Stomach (tissue), 9 donors: ENCODE results near the gene DLEC1. TPM values are rescaled to one million over a fixed set of nuclear protein-coding genes. Genes with fewer than 3 reads are reported as not detected.

Experiments
- DNase-seq, 2 donors: peaks; one replicate each; pipeline versions ENCODE4 v3.0.0 to v3.0.0-alpha.2; 2013 to 2019
- H3K27ac ChIP-seq, 5 donors: fragments of 200-600 bp in 4 of 5; sonication (generic) in 4 of 5; one replicate each; pipeline ENCODE4 v1.5.1; 2013 to 2019; ENCODE audit warnings: mild to moderate bottlenecking in 1 of 5, moderate library complexity in 1 of 5
- H3K27me3 ChIP-seq, 3 donors: fragments of 200-600 bp; sonication (generic); one replicate each; pipeline ENCODE4 v1.5.1; 2017 to 2019; ENCODE audit warnings: mixed run types in 1 of 3
- H3K36me3 ChIP-seq, 4 donors: fragments of 200-600 bp; sonication (generic); 1 replicate in 3 of 4; 2 replicates in 1 of 4; pipeline ENCODE4 v1.5.1; 2016 to 2019
- H3K4me1 ChIP-seq, 4 donors: fragments of 200-600 bp; sonication (generic); one replicate each; pipeline ENCODE4 v1.5.1; 2016 to 2019
- H3K4me3 ChIP-seq, 4 donors: fragments of 200-600 bp; sonication (generic) in 3 of 4; one replicate each; pipeline ENCODE4 v1.5.1; 2016 to 2019; ENCODE audit warnings: mild to moderate bottlenecking in 1 of 4
- H3K9me3 ChIP-seq, 4 donors: fragments of 200-600 bp; sonication (generic); one replicate each; pipeline ENCODE4 v1.5.1; 2016 to 2019
- CTCF ChIP-seq, 7 experiments: fragments of 450-650 bp in 4 of 7; fragments of 200-600 bp in 3 of 7; sonication (generic) in 3 of 7; IDR thresholded peaks; one replicate each; pipeline ENCODE4 v1.5.1; 2016 to 2019; ENCODE audit warnings: antibody characterized with exemption in 7 of 7, control low read depth in 2 of 7, mild to moderate bottlenecking in 1 of 7
- EP300 ChIP-seq: sonication (generic); formaldehyde crosslinking; IDR thresholded peaks from one replicate; pipeline ENCODE4 v1.6.1; 2017; ENCODE audit warnings: antibody characterized with exemption
- POLR2A ChIP-seq, 4 donors: fragments of 450-650 bp; IDR thresholded peaks; one replicate each; pipeline ENCODE4 v1.6.1; 2016; ENCODE audit warnings: antibody characterized with exemption in 4 of 4, control low read depth in 2 of 4, mild to moderate bottlenecking in 1 of 4, moderate library complexity in 1 of 4
- POLR2AphosphoS5 ChIP-seq, 3 donors: sonication (generic); formaldehyde crosslinking; IDR thresholded peaks; one replicate each; pipeline ENCODE4 v1.6.1; 2016; ENCODE audit warnings: antibody characterized with exemption in 3 of 3
- WGBS, 5 donors: extraction: QIAGEN DNeasy Blood & Tissue Kit in 3 of 5; methylation state at CpG; one replicate each; pipeline versions ENCODE4 v1.1.5 to v1.1.7; 2013 to 2018; 5-methylcytosine and 5-hydroxymethylcytosine counted together
- intact Hi-C: fragments of 100-400 bp; cut with DNase I; formaldehyde crosslinking; loops from one replicate; pipeline ENCODE4 v1.15.1; 2023; ENCODE audit warnings: low total_unique reads
- polyA plus RNA-seq, 3 donors: library from polyadenylated mRNA; stranded (reverse); fragments of 200-250 nt; gene quantifications; one replicate each; pipeline ENCODE4 v1.2.3, GENCODE V29; 2013
- total RNA-seq, 5 donors: library from RNA; depleted of rRNA; stranded (reverse); fragments of >200 nt; gene quantifications; one replicate each; pipeline versions ENCODE4 v1.1.0 to v1.2.3, GENCODE V29; 2014 to 2016
- donor health status: healthy with polysubstance abuse.
- donor health status: Bipolar disorder and iron deficiency.
- donor health status: healthy.

The DLEC1 gene
- total and polyA plus RNA-seq, 8 donors, result 0.12 to 1.5 (median 0.31) TPM; not detected in 3

- TF ChIP-seq EP300 (no peak), CTCF (IDR thresholded peaks at IDR 0.05) (no peak), POLR2A (IDR thresholded peaks at IDR 0.05) (no peak), POLR2AphosphoS5 (IDR thresholded peaks at IDR 0.05) (no peak)
- 91 to 96% (median 92%) methylated on average over 9 to 11 of the region's 11 CpGs for WGBS, 5 donors
- no peaks in the 10 kb centered on the region for H3K27me3 ChIP-seq
- peak in 1 of 2 donors; percentile 18 for DNase-seq
- intact Hi-C loops, result loop anchor here (10.0 kb wide), 1 partner anchor 349 kb away; no protein-coding TSS in a partner anchor
- no peak overlapping the region for H3K4me3 ChIP-seq
- peaks cover 96 to 100% (median 100%) of the 10 kb centered on the region in 4 donors for H3K36me3 ChIP-seq
- H3K9me3 ChIP-seq, result no peaks in the 10 kb centered on the region
- no peak overlapping the region for H3K27ac ChIP-seq
- peaks cover 0 to 24% (median 6%) of the 10 kb centered on the region in 4 donors for H3K4me1 ChIP-seq
Observed at GRCh38 chr3:38125305-38126120, 86.5 kb downstream of the DLEC1 start.

GRCh38 chr3:38126121-38126892 is 87.3 kb downstream of the DLEC1 start:
- TF ChIP-seq EP300, result no peak
- no peak for TF ChIP-seq CTCF (IDR thresholded peaks at IDR 0.05)
- TF ChIP-seq POLR2AphosphoS5 (IDR thresholded peaks at IDR 0.05), result no peak
- no peak for TF ChIP-seq POLR2A (IDR thresholded peaks at IDR 0.05)
- Histone ChIP-seq H3K4me1 (peaks cover 0 to 31% (median 6%) of the 10 kb centered on the region in 4 donors), H3K27ac (no peak overlapping the region), H3K9me3 (no peaks in the 10 kb centered on the region), H3K27me3 (no peaks in the 10 kb centered on the region), H3K36me3 (peaks cover 96 to 100% (median 100%) of the 10 kb centered on the region in 4 donors), H3K4me3 (no peak overlapping the region)
- 91 to 100% (median 93%) methylated on average over 4 to 6 of the region's 6 CpGs for WGBS, 5 donors
- DNase-seq, result peak in 1 of 2 donors; percentile 15
- intact Hi-C loops, result loop anchor here (10.0 kb wide), 1 partner anchor 348 kb away; no protein-coding TSS in a partner anchor

GRCh38 chr3:38127611-38128302 is 88.7 kb downstream of the DLEC1 start:
- no peak overlapping the region for H3K27ac ChIP-seq
- peaks cover 5 to 45% (median 18%) of the 10 kb centered on the region in 4 donors for H3K4me1 ChIP-seq
- intact Hi-C loops, result loop anchor here (10.0 kb wide), 1 partner anchor 347 kb away; no protein-coding TSS in a partner anchor
- no peak overlapping the region for H3K4me3 ChIP-seq
- H3K36me3 ChIP-seq, result peaks cover 88 to 100% (median 100%) of the 10 kb centered on the region in 4 donors
- peak in 1 of 2 donors; percentile 15 for DNase-seq
- H3K9me3 ChIP-seq, result no peaks in the 10 kb centered on the region
- no peaks in the 10 kb centered on the region for H3K27me3 ChIP-seq
- WGBS, 5 donors, result 77 to 94% (median 85%) methylated on average over 4 of the region's 4 CpGs
- TF ChIP-seq POLR2AphosphoS5 (IDR thresholded peaks at IDR 0.05), result no peak
- no peak for TF ChIP-seq EP300
- TF ChIP-seq POLR2A (IDR thresholded peaks at IDR 0.05), result no peak
- TF ChIP-seq CTCF (IDR thresholded peaks at IDR 0.05), result no peak

GRCh38 chr3:38128303-38128655 is 89.3 kb downstream of the DLEC1 start:
- Histone ChIP-seq H3K27me3 (no peaks in the 10 kb centered on the region), H3K36me3 (peaks cover 83 to 100% (median 100%) of the 10 kb centered on the region in 4 donors), H3K4me1 (peaks cover 10 to 50% (median 23%) of the 10 kb centered on the region in 4 donors), H3K9me3 (no peaks in the 10 kb centered on the region), H3K27ac (peak overlapping the region in 1 of 5 donors; percentile 3), H3K4me3 (no peak overlapping the region)
- intact Hi-C loops, result loop anchor here (10.0 kb wide), 1 partner anchor 347 kb away; no protein-coding TSS in a partner anchor
- peak in 1 of 2 donors; percentile 13 for DNase-seq
- WGBS, 5 donors, result 92 to 100% (median 94%) methylated on average over 1 of the region's 1 CpG
- TF ChIP-seq POLR2AphosphoS5 (IDR thresholded peaks at IDR 0.05) (no peak), EP300 (no peak), CTCF (IDR thresholded peaks at IDR 0.05) (no peak), POLR2A (IDR thresholded peaks at IDR 0.05) (no peak)
